DMS114 treated with DMSO at 0.1 percent for 48 hours (cell line): ENCODE measurements around the gene BLACAT1.
"Not testable (repeated sequence)": the region's sequence is repeated elsewhere in the genome, so short reads cannot be mapped to it uniquely, and the experiment has no call there.

Experiments
- DNase-seq: peaks from one replicate; lab custom pipeline; 2025; ENCODE audit not compliant: unreplicated experiment; lab: John Stamatoyannopoulos, UW

Gene BLACAT1

GRCh38 chr1:205442051-205442725 lies 13.7 kb downstream of the BLACAT1 start:
- no peak for DNase-seq

- no peak for DNase-seq
Measured at GRCh38 chr1:205441716-205442050, 14.2 kb downstream of the BLACAT1 start.

- DNase-seq, result no peak
Measured at GRCh38 chr1:205441318-205441633, 14.6 kb downstream of the BLACAT1 start.

GRCh38 chr1:205440476-205441317 lies 15.1 kb downstream of the BLACAT1 start:
- DNase-seq, result no peak

DNA sequence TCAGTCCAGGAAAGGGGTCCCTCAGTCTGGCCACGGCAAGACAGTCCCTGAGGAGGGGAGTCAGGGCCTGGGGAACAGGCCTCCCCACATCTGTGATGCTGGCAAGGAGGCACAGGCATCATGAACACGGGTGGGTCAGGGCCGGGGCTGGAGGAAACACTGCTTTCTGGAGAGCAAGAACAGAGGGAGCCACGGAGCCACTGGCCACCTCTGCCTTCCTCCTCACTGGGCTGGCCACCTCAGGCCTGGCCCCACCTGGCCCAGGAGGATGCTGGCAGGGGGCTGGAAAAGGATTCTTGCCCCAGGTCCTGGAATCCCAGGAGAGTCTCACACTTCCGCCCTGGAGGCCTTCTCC lies 15.7 kb downstream of the BLACAT1 start:
- DNase-seq, result no peak

DNA sequence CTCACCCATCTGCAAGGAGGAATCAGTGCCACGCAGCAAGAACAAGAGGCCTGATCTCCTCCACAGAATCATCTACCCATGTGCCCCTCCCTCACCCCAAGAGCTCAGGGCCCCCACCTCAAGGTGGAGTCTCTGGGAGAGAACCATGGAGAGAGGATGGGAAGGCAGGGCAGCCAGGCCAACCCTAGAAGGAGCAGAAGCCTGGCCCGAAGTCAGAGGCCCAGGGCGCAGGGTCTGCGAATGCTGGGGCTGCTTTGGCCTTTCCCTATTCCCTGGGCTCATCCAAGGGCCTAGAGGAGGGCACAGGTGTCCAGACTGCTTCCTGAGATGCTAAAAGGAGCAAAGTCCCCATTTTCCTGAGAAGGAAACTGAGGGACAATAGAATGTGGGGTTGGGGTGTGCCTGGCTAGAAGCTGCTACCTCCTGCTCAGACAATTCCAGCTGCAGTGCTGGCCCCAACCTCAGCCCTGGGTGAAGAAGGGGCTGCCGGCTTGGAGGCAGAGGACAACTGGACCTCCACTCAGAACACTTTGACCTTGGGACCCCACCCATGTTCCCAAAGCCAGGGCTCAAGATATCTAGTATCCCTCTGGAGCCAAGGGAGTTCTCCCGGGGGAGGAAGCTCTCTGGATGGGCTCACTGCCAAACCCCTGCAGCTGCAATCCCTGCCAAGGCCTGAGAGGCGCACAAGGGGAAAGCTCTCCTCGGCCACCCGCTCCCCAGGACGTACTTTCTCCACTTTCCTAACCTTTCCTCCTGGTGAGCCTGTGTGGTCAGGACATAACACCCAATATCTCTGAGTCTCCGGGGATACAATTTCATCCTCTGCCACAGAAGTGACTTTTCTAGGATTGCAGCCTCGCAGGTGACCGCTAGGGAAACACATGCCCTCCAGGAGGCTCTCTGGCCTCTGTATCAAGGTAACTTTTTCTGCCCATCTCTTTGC lies 17.4 kb downstream of the BLACAT1 start:
- no peak for DNase-seq

DNA sequence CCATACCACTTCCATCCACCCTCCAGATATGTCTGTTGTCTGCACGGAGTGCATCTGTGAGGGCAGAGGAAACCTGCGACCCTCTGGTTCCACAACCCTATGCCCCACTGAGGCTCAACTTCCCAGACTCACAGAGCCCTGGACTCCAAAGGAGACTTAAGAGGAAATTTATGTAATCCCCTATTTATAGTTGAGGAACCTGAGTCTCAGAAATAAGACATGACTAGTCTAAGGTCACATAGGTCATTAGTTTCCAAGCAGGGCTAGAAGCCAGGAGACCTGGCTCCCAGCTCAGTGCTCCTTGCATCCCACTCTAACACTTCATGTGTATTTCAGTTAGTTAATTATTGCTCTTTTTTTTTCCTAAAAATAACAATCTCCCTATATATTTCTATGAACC lies 18.3 kb downstream of the BLACAT1 start:
- DNase-seq, result no peak

GRCh38 chr1:205436776-205437410 lies 19.0 kb downstream of the BLACAT1 start:
- no peak for DNase-seq

DNA sequence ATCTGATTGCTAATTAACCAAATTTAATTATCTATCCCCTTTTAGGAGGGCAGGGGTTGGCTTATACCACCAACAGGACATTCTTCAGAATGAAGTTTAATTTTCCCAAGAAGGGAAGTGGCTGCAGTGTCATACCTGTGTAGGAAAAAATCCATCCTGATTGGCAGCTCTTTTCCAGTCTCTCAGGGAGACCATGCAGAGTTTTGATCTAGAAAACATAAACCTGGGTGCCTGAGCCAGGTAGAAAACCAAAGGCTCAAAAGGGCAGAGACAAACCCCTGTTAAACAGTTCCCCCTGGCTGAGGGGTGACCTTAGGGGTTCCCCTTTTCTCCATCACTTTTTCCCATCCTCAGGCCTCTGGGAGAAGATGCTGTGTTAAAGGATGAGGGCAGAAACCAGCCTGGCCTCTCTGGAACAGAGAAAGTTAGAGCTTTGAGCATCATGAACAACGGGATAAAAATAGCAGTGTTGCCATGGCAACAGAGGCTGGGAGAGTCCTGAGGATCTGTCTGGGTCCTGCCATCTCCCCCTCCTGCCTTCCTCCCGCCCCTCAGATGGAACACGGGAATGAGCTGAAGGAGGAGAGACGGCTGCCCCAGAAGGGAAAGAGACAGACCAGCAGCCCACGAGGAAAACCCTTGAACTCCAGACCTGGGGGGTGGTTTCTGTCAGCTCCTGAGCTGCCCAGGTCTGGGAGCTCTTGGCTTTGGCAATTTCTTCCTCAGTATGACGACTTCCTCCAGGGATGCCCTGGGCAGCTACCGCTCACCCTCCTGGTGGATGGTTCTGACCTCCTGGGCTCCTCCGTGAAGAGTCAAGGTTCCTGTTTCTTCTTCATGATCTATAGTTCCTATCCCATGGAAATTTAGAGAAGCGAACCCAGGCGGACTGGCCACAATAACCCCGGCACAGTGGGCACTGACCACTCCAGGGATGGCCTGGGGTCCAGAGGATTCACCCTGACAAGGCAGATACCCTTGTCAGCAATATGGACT lies 20.0 kb downstream of the BLACAT1 start:
- DNase-seq, result no peak

DNA sequence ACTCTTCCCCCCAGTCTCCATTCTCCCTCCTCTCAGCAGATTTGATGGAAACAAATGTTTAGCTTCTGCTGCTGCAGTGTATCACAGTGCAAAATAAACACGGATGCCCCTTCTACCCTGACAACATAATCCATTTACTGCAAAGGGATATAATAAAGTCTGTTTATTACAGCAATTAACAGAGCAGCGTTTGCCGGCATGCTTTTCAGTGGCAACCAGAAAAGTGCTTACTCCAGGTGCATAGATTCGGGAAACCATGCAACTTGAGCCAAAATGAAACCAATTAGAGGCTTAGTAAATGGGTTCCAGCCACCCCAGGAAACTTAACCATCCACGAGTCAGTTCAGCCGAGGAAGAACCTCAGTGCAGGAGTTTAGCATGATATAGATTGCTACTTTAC lies 21.1 kb downstream of the BLACAT1 start:
- no peak for DNase-seq

- not testable (repeated sequence) for DNase-seq
Measured at GRCh38 chr1:205432692-205433091, 23.2 kb downstream of the BLACAT1 start.

GRCh38 chr1:205432116-205432515 lies 23.7 kb downstream of the BLACAT1 start:
- no peak for DNase-seq

- peak; percentile 45 for DNase-seq
Measured at GRCh38 chr1:205430696-205431305, 25.0 kb downstream of the BLACAT1 start.

- DNase-seq, result no peak
Measured at GRCh38 chr1:205429762-205430695, 25.8 kb downstream of the BLACAT1 start.

GRCh38 chr1:205424901-205425600 lies 30.8 kb downstream of the BLACAT1 start:
- no peak for DNase-seq

DNA sequence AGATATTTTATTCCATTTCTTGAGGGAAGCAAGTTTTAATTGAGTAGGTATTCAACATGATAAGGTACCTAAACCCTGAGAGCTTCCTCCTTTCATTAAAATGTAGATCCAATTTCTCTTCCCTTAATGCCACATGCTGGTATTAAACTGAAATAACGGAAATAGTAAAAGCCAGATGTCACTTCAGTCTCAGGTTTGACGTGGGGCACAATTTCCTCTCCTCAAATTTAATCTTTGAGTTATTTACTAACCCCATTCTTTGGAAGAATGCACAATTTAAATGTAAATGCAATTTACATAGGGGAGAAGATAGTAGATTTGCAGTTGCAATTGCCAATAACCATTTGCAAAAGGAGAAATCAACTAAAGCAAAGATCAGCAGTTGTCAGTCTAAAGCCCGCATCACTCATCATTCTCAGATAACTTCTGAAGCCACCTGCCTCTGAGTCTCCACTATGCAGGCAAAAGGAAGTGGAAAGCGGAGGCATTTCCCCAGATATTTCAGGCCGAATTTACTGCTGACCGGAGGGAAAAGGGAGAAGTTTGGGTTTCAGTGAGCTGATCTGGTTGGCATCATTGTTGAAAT lies 31.9 kb downstream of the BLACAT1 start:
- no peak for DNase-seq

GRCh38 chr1:205422993-205423642 lies 32.7 kb downstream of the BLACAT1 start:
- DNase-seq, result no peak
